Stimulated activated CD8-positive, alpha-beta memory T cell treated with anti-CD3 and anti-CD28 coated beads, Interleukin-15, amount 100 ng/mL, for 48 hours (primary cell): ENCODE data around the gene MTG1.
"Not testable (repeated sequence)": the region's sequence is repeated elsewhere in the genome, so short reads cannot be mapped to it uniquely, and the experiment has no call there.

Experiments used
- DNase-seq, 2 donors: peaks; one replicate each; pipeline ENCODE4 v3.0.0-alpha.2; 2020; ENCODE audit warnings: low read depth in 2 of 2

The MTG1 gene

GRCh38 chr10:133378251-133379096 lies 15.5 kb upstream of the MTG1 start:
- peak in 1 of 2 donors; percentile 38 for DNase-seq

- DNase-seq = peak in 1 of 2 donors; percentile 46
Observed at GRCh38 chr10:133379152-133379800, 14.7 kb upstream of the MTG1 start, which contains the start of gene PAOX. Gene PAOX (plus strand): TSS chr10:133379262. CDS start chr10:133379317, 55 bp downstream.

- no peak for DNase-seq
Observed at GRCh38 chr10:133379801-133380666, 13.9 kb upstream of the MTG1 start.

- no peak for DNase-seq
Observed at GRCh38 chr10:133381036-133381435, 12.9 kb upstream of the MTG1 start.

- DNase-seq = no peak
Observed at GRCh38 chr10:133383551-133383950, 10.4 kb upstream of the MTG1 start.

GRCh38 chr10:133384071-133384470 lies 9.9 kb upstream of the MTG1 start:
- DNase-seq = no peak

GRCh38 chr10:133385214-133385613 lies 8.7 kb upstream of the MTG1 start:
- DNase-seq = no peak

- DNase-seq = not testable (repeated sequence)
Observed at GRCh38 chr10:133386951-133387350, 7.0 kb upstream of the MTG1 start.

- DNase-seq = no peak
Observed at GRCh38 chr10:133388236-133388972, 5.6 kb upstream of the MTG1 start.

GRCh38 chr10:133388973-133389818 lies 4.8 kb upstream of the MTG1 start:
- peak in 1 of 2 donors; percentile 22 for DNase-seq

GRCh38 chr10:133390597-133391248 lies 3.2 kb upstream of the MTG1 start:
- no peak for DNase-seq

- no peak for DNase-seq
Observed at GRCh38 chr10:133391249-133391635, 2.7 kb upstream of the MTG1 start.

GRCh38 chr10:133391761-133392518 lies 2.0 kb upstream of the MTG1 start:
- DNase-seq = peak; percentile 32 to 60

GRCh38 chr10:133393401-133394063 lies 425 bp upstream of the MTG1 start:
- no peak for DNase-seq

GRCh38 chr10:133394801-133395221 lies 854 bp downstream of the MTG1 start:
- DNase-seq = no peak

- DNase-seq = no peak
Observed at GRCh38 chr10:133396035-133396624, 2.2 kb downstream of the MTG1 start.

- no peak for DNase-seq
Observed at GRCh38 chr10:133397938-133398337, 4.0 kb downstream of the MTG1 start.

GRCh38 chr10:133399123-133399601 lies 5.2 kb downstream of the MTG1 start:
- no peak for DNase-seq
